HG03460 (cell line): Measurements from ENCODE around the gene PABPN1L.
"Not testable (repeated sequence)": the region's sequence is repeated elsewhere in the genome, so short reads cannot be mapped to it uniquely, and the experiment has no call there.

ENCODE experiments used
- ATAC-seq: cut with Tn5 transposase; IDR thresholded peaks from one replicate; pipeline ENCODE4 v1.9.1; 2021; ENCODE audit not compliant: unreplicated experiment

PABPN1L gene

DNA sequence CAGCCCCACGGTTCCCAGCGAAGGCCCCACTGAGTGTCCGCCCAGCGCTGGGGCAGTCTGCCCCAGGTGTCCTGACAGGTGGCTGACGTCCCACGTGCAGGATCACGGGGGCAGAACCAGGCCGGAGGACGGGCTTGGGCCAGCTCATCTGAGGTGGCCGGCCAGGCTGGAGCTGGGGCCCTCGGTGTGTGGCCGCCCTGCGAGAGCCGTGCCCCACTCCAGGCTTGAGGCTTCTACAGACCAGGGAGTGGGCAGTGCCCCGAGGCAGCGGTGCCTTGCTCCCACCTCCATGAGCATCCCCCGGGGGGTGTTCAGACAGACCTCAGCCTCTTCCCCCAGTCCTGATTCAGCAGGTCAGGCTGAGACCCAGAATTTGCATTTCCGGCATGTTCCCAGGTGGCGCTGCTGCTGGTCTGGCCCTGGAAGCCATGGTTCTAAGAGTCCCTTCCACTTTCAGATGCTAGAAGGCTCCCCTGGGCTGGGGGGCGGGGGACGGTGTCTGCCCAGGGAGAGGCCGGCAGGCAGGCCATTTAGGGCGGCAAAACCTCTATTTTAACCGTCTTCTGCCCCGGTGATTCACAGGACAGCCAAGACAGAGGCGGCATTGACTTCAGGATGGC is 35.4 kb upstream of the PABPN1L start:
- ATAC-seq, result no peak

DNA sequence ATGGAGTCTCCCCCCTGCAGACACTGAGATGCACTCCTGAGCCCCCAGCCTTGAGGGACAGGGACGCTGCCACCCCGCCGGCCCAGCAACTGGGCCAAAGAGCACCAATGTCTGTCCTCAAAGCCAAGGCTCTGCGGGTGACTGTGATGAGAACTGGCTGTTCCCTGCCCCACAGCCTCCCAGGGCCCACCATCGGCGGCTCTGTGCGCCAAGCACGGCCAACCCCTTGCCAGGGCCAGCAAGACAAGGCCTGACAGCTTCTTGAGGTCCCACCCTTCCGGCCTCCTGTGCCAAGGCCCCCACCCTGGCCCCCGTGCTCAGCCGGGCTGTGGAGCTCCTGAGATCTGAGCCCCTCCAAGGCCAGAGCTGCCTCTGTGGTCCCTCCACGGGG is 34.2 kb upstream of the PABPN1L start:
- no peak for ATAC-seq

DNA sequence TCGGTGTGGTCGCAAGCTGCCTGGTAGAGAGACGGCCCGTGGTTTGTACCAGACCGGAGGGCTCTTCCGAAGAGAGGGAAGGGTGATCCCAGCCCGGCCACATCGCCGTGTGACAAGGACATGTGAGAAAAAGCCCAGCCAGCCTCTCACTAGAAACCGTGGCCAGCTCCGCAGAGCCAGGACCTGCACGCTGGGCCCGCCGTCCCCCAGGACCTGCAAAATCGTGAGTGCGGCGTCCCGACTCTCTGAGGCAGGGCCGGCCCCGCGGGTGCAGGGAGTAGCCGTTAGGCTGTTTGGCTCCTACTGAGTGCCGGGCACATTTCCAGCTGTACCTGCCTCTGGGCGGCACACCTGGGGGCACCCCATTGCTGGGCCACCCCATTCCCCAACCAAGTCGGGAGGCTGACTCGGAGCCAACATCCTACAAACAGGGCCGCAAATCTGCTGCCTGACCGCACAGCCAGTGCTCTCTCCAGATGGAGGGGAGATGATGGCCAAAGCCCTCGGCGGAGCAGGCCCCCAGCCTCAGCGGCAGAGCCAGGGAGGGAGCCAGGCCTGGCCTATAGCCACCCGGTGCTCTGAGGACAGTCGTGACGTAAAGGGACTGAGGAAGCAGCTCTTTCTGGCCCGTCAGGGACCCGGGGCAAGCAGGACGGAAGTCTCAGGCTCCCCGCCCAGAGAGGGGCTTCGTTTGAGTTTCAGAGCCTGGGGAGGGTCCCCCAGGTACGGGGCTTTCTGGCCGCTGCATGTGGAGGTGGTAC is 33.6 kb upstream of the PABPN1L start:
- no peak for ATAC-seq

DNA sequence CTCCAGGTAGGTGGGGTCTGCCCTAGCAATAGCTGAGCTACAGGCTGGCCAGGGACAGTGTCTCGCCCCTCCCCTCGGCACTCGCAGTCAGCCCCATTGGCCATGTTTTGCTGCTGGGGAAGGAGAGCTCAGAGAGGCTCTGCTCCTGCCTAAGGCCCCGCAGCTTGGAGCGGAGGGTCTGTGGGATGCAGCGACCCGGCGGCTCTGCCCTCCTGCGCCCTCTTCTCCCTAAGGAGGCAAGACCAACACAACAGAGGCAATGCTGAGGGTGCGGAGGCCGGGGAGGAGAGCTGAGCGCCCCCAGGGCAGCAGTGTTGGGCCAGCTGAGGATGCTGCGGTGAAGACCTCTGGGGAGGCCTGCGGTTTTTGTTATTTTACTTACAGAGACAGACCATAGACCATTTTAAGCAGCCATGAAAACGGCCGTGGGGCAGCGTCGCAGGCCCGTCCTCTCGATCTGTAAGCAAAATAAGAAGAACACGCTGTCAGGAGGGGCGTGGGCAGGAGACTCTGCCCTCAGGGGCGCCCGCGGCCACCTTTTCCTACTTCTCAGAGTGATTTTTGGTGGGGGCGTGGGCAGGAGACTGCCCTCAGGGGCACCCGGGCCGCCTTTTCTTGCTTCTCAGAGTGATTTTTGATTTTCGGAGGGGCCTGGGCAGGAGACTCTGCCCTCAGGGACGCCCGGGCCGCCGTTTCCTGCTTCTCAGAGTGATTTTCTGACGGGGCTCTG is 31.4 kb upstream of the PABPN1L start:
- no peak for ATAC-seq

DNA sequence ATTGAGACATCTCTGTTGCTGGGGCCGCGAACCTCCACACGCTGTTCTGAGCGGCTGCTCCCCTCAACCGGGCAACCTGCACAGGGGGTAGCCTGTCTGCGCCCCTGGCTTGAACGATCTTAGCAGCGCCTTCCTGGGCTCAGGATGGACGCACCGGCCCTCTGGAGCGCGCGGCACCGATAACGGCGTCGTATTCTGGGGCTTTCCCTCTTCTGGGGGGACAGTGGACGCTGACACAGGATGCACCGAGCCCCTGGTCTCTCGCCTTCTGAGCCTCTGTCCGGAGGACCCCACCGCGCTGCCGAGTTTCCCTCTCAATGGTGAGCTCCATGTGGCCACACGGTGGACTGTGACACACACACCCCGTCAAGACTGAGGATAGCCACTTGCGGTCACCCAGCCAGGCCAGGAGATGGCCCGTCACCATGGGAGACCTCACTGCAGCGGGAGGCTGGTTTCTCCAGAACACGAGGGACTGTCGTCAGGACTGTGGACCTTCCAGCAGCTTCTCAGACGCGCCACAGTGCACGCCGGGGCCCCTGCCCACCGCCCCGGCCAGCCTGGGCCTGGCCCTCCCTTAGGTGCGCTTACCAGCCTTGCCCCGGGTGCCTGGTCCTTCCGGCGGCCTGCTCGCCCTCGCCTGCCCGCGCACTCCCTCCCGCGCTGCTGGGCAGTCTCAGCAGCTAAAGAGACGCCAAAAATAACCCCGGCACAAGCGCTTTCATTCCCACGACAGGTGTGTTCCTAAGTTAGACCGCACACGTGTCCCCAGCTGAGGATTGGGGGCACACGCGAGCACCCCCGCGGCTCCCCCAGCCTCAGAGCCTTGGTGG is 30.0 kb upstream of the PABPN1L start:
- ATAC-seq, result no peak

DNA sequence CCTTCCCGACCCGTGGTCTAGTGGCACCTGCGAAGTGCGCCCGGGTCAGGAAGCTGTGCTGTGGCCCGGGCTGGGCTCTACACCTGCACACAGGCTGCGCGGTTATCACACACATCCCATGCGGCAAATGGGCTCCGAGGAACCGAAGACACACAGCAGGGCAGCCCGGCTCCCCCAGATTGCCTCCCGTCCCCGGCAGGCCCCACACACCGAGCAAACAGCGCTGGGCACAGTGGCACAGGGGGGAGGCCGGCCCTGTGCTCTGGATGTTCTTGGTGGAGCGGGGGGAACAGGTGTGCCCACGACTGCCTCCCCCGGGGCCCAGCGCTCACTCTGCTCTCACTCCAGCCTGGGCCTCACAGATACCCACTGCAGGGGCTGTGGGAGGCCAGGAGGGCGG is 28.9 kb upstream of the PABPN1L start:
- no peak for ATAC-seq

DNA sequence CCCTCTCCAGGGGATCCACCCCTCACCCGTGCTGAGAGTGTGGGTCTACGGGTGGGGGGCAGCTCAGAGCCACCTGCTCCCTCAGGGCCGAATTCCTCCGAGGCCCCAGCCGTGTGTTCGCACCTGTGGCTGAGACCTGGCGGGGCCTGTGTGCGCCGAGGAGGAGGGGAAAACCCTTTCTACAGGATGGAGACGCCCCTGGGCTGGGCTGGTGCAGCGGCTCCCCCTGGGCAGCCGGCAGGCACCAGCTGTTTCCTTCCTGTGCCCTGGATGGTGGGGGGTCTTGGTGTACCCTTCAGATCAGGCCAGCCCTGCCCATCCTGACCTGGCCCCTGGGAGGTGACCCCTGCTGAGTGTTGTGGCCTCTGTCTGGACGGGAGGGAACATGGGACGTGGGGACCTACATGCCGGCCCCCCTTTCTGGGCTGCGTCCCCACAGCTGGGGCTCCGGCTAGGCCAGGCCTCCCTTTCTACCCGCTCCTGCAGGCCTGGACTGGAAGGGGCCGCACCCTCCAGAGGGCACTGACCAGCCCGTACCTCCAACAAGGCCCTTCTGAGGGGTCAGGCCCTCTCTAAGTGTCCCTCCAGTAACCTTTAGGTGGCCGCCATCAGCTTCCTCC is 28.3 kb upstream of the PABPN1L start:
- ATAC-seq, result no peak

DNA sequence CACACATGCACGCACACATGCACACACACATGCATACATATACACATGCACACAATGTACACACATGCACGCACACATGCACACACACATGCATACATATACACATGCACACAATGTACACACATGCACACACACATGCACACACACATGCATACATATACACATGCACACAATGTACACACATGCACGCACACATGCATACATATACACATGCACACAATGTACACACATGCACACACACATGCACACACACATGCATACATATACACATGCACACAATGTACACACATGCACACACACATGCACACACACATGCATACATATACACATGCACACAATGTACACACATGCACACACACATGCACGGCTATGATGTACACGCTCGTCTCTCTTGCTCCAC is 27.8 kb upstream of the PABPN1L start:
- ATAC-seq, result not testable (repeated sequence)

DNA sequence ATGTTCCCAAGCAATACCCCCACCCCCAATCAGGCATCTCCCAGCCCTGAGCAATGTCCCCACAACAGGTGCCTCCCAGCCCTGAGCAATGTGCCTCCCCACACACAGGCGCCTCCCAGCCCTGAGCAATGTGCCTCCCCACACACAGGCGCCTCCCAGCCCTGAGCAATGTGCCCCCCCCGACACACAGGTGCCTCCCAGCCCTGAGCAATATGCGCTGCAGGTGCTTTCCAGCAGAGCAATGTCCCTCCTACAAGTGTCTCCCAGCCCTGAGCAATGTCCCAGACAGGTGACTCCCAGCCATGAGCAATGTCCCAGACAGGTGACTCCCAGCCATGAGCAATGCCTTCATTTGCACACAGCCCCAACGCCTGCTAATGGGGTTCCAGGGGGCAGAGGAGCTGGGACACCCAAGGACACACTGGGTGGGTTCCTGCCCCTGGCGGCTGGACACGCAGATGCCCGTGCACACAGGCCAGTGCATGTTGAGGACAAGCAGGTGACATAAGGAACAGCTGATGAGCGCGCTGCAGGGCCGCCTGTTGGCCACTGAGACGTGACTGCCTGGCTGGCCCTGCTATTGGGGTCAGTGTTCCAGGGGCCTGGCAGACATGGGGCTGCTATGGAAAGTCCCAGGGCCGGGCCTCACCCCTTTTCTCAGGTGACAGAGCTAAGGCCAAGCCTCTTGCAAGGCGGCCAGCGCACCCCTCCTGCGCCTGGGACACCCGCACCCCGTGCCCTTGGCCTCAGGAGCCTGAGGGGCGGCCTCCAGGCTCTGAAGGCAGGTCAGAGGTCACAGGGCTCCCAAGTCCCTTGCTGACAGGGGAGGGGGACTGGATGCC is 26.9 kb upstream of the PABPN1L start:
- no peak for ATAC-seq

DNA sequence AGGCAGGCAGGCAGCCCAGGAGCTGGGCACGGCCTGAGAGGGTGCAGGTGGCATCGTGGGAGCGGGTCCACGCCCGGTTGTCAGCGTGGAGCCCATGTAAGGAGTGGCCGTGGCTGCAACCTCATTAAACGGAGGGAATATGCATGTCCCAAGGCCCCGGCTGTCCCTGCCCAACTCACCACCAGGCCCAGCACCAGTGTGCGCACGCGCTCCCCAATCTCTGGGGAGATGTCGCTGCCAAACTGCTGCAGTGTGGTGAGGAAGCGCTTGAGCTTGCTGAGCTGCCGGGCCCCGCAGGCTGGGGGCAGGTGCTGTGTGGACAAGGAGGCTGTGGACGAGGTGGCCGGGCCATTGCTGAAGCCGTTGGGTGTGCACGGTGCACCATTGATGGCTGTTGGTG is 25.6 kb upstream of the PABPN1L start:
- ATAC-seq, result no peak

DNA sequence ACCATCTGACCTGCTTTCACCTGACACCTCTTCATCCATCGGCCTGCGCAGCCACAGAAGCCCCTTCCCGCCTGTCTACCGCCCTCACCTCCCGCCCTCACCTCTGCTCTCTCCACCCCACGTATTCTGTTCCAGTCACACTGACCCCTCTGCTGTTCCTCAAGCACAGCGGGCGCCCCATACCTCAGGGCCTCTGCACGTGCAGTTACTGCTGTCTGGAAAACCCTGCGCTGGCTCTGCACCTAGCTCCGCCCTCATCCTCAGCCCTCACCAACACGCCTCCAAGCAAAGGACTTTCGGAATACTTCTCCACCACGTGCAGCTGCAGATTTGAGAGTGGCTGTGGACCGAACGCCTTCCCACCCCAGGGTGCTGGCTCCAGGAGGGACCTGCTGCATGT is 24.6 kb upstream of the PABPN1L start:
- ATAC-seq, result no peak

DNA sequence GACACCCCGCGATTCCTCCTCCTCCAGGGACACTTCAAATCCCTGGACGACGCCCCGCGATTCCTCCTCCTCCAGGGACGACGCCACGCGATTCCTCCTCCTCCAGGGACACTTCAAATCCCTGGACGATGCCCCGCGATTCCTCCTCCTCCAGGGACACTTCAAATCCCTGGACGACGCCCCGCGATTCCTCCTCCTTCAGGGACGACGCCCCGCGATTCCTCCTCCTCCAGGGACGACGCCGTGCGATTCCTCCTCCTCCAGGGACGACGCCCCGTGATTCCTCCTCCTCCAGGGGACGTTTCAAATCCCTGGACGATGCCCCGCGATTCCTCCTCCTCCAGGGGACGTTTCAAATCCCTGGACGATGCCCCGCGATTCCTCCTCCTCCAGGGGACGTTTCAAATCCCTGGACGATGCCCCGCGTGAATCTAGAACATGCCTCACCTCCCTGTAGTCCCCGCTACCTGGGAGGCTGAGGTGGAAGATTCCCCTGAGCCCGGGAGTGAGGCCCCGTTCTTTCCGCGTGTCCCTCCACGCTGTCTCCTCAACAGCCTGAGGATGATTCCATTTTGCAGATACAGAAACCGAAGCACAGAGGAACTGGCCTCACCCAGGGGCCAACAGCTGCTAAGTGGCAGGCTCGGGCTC is 23.4 kb upstream of the PABPN1L start:
- not testable (repeated sequence) for ATAC-seq

DNA sequence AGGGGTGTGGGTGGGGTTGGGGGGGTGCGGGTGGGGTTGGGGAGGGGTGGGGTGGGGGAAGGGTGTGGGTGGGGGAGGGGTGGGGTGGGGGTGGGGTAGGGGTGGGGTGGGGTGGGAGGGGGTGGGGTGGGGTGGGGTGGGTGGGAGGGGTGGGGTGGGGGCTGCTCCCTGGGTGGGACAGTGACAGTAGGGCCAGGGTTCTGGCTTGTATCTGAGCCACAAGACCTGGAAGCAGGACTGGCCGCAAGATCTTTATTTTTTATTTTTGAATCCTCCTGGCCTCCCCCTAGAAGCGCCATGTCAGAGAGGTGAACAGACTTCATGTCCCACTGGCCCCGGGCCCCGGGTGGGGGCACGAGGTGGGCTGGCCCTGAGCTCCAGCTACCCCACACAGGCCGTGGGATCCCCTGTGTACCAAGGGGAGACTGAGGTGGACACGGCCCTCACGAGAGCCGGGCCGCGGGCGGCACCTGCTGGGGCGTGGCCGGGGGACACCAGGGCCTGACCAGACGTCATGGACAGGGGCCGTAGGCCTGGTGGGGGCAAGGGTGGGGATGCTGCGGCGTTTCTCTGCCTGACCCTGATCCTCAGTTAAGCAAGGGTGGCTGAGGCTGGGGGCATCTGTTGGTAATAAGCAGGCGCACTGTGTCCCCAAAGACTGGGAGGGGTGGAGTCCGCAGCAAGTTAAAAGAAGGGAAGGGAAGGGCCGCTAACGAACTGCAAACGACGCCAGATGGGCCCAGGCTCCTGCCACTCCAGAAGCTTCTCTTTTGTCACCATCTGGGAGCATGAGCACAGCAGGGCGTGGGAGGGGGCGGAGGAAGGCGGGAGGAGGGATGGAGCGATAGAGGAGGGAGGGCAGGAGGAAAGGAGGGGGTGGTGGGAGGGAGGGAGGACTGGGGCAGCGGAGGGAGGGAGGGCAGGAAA is 22.3 kb upstream of the PABPN1L start:
- ATAC-seq, result no peak

DNA sequence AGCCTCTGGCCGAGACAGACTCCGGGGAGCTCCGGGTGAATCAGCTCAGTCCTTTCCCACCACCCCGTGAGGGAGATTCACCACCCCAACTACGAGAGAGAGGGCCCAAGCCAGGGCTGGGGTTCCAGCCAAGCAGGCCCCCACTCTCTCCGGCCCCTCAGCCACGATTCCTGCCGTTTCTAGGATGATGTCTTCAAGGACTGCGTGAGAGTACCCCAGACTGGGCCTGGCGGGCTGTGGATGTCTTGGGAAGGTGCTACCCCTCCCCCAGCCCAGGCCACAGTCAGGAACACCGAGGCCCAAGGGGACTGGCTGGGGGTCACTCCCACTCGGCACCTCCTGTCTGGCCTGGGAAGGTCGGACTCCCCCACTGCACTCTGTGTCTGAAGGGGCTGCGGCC is 21.6 kb upstream of the PABPN1L start:
- ATAC-seq, result no peak

DNA sequence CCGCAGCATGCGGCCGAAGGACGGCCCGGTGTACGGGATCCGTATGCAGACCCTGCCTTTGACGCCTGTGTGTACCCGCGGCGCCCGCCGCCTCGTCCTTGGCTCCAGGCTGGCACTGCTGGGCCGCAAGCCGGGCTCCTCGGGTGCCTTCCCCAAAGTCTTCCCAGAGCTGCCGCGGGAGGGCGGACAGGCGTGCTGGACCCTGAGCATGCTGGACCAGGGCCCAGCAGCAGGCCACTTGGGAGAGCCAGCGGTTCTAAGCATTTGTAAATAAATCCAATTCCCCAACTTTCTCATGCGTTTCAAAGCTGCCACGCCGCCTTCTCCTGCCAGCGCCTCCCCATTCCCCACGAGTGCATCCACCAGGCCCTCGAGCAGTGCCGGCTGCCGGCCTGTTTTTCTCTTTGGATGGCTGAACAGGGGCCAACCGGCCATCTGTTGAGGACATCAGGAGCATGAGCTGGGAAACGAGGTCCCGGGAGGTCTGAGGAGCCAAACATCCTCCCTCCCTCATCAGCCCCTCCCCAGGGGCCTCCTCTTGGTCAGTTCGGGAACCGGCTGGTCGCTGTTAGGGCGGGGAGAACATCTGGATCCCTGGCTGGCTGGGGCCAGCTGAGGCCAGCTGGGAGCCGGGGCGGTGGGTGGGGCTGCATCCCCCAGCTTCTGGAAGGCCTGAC is 20.5 kb upstream of the PABPN1L start:
- no peak for ATAC-seq

DNA sequence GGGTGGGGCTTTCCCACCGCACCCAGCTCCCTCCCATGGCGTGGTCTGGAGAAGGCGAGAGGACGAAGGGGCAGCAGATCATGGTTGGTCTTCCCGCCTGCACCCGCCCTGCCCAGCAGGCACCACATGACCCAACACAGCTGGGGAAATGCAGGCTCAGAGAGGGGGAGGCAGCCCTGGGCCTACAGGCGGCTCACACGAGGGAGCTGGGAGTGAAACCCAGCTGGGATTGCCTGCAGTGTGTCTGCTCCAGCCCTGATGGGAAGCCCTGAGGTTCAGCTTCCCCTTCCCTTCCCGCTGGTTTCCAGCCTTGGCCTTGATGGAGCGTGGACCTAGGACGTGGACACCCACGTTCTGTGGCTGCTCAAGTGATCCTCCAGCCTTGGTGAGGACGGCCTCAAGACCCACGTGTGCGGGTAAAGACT is 20.0 kb upstream of the PABPN1L start:
- no peak for ATAC-seq

DNA sequence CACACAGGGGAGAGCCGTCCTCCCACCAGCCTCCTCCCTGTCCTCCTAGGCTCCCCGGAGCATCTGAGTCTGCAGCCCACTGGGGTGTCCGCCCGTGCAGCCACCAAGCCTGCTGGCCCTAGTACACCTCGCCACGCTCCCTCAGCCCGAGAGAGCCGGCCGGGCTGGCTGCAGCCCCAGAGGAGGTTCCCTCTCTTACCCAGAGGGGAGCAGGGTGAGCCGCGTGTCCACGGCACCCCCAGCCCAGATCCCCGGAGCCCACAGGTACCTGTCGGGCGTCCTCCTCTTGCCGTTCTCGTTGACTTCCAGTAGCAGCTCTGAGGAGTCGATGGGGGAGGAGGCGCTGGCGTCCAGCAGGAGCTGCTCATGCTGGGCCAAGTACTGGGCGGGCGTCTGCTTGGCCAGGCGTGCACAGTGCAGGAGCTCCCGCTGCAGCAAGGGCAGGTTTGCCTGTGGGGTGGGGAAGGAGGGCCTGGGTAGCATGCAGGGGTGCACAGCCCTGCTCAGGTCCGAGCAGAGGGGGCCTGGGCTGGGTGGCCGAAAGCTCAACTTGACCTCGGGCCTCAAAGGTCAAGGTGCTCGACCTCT is 19.3 kb upstream of the PABPN1L start:
- ATAC-seq, result no peak
